ENCODE results near the gene LMO4. TPM values are rescaled to one million over a fixed set of nuclear protein-coding genes. Genes with fewer than 3 reads are reported as not detected.

LMO4 gene
- total and polyA plus RNA-seq, 8 donors: 30.7 to 120 (median 79.5) TPM

GRCh38 chr1:87284456-87285240, 44.0 kb upstream of the LMO4 start:
- Histone ChIP-seq H3K4me1 (no peaks in the 10 kb centered on the region), H3K36me3 (no peaks in the 10 kb centered on the region), H3K9me3 (no peaks in the 10 kb centered on the region), H3K27me3 (no peaks in the 10 kb centered on the region), H3K4me3 (no peak overlapping the region), H3K27ac (no peak overlapping the region)
- WGBS, 5 donors: 62 to 68% (median 65%) methylated on average over 13 of the region's 13 CpGs
- DNase-seq: no peak
- intact Hi-C loops (cut with DNase I; ENCODE audit: low total_unique reads): no loop called here
- TF ChIP-seq POLR2A (IDR thresholded peaks at IDR 0.05) (no peak), EP300 (IDR thresholded peaks at IDR 0.05) (no peak), CTCF (IDR thresholded peaks at IDR 0.05) (no peak), POLR2AphosphoS5 (IDR thresholded peaks at IDR 0.05) (no peak)

- TF ChIP-seq POLR2AphosphoS5 (IDR thresholded peaks at IDR 0.05): no peak
- TF ChIP-seq POLR2A (IDR thresholded peaks at IDR 0.05): no peak
- TF ChIP-seq EP300 (IDR thresholded peaks at IDR 0.05): no peak
- no peak for TF ChIP-seq CTCF (IDR thresholded peaks at IDR 0.05)
- intact Hi-C loops (cut with DNase I; ENCODE audit: low total_unique reads): loop anchor here (10.0 kb wide), 1 partner anchor 156 kb away; no protein-coding TSS in a partner anchor
- Histone ChIP-seq H3K36me3 (no peaks in the 10 kb centered on the region), H3K4me1 (no peaks in the 10 kb centered on the region), H3K27ac (no peak overlapping the region), H3K9me3 (no peaks in the 10 kb centered on the region), H3K27me3 (no peaks in the 10 kb centered on the region), H3K4me3 (no peak overlapping the region)
- DNase-seq: no peak
- WGBS, 5 donors: 56 to 80% (median 61%) methylated on average over 1 of the region's 1 CpG
Measured at GRCh38 chr1:87291107-87291506, 37.6 kb upstream of the LMO4 start.

GRCh38 chr1:87292684-87293493, 35.8 kb upstream of the LMO4 start:
- Histone ChIP-seq H3K4me3 (no peak overlapping the region), H3K4me1 (no peaks in the 10 kb centered on the region), H3K27me3 (no peaks in the 10 kb centered on the region), H3K27ac (no peak overlapping the region), H3K36me3 (no peaks in the 10 kb centered on the region), H3K9me3 (no peaks in the 10 kb centered on the region)
- DNase-seq: peak; percentile 63 to 90
- TF ChIP-seq CTCF (IDR thresholded peaks at IDR 0.05) (peak in 5 of 7 experiments; percentile 55 to 81 (median 61)), EP300 (IDR thresholded peaks at IDR 0.05) (no peak)
- WGBS, 5 donors: 42 to 47% (median 45%) methylated on average over 9 of the region's 9 CpGs
- intact Hi-C loops (cut with DNase I; ENCODE audit: low total_unique reads): loop anchor here (10.0 kb wide), 1 partner anchor 158 kb away; no protein-coding TSS in a partner anchor

- no peaks in the 10 kb centered on the region for H3K9me3 ChIP-seq
- H3K27ac ChIP-seq: no peak overlapping the region
- H3K27me3 ChIP-seq: no peaks in the 10 kb centered on the region
- intact Hi-C loops (cut with DNase I; ENCODE audit: low total_unique reads): loop anchor here (10.0 kb wide), 1 partner anchor 160 kb away; no protein-coding TSS in a partner anchor
- WGBS, 5 donors: 82 to 93% (median 89%) methylated on average over 5 of the region's 5 CpGs
- H3K4me1 ChIP-seq: no peaks in the 10 kb centered on the region
- TF ChIP-seq CTCF (IDR thresholded peaks at IDR 0.05) (no peak), POLR2AphosphoS5 (IDR thresholded peaks at IDR 0.05) (no peak)
- H3K36me3 ChIP-seq: no peaks in the 10 kb centered on the region
- H3K4me3 ChIP-seq: no peak overlapping the region
- DNase-seq: no peak
Measured at GRCh38 chr1:87294633-87295032, 34.0 kb upstream of the LMO4 start.

Data from stomach (tissue), 9 donors.